WI38 (cell line): ENCODE results near the gene NCF4.

Experiments used
- H3K4me3 ChIP-seq: 2 replicates; pipeline ENCODE4 v1.5.1; 2011; ENCODE audit warnings: low read depth, mild to moderate bottlenecking, control low read depth, low read length
- CTCF ChIP-seq: IDR thresholded peaks from 2 replicates; pipeline ENCODE4 v1.5.1; 2012; ENCODE audit warnings: low read depth, mild to moderate bottlenecking, control low read depth, low read length

Gene NCF4

GRCh38 chr22:36838119-36839030, 22.4 kb upstream of the NCF4 start:
- no peak for TF ChIP-seq CTCF
- no peak overlapping the region for H3K4me3 ChIP-seq

- TF ChIP-seq CTCF, result no peak
- H3K4me3 ChIP-seq, result no peak overlapping the region
Observed at GRCh38 chr22:36839356-36840073, 21.3 kb upstream of the NCF4 start.

DNA sequence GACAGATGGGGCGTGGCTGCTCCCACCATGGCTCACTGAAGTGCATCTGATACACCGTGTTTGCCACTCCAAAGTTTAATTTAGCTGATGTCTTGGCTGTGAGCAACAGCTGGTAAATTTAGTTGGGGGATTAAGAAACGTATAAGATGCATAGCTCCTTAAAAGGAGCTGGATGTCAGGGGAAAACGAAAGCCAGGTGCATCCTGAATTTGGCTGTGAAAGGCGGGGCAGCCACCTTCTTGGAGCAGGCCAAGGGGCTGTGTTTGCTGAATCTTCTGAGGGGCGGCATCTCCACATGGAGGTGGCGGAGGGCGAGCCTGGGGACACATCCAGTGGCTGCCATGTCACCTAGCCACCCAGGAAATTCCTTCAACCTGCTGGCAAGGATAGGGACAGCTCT, 20.7 kb upstream of the NCF4 start:
- H3K4me3 ChIP-seq, result no peak overlapping the region
- TF ChIP-seq CTCF, result no peak

GRCh38 chr22:36846271-36846670, 14.5 kb upstream of the NCF4 start:
- H3K4me3 ChIP-seq, result no peak overlapping the region
- no peak for TF ChIP-seq CTCF

DNA sequence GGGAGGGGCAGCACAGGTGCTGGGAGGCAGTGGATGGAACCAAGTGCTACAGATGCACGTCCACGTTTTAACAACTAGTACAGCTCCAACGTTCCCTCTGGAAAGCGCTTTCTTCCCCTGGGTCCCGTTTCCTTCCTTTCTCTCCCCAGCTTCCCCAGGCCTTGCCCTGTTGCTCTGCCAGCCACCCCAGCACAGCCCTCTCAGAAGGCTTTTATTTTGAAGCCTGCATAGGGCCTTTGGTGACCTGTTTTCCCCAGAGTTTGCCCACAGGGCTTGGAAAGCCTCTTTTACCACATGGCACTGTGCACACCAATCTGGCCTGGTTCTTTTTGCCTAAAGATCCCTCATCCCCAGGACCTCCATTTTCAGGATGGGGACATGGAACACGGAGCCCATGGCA, 13.9 kb upstream of the NCF4 start:
- TF ChIP-seq CTCF, result no peak
- no peak overlapping the region for H3K4me3 ChIP-seq

DNA sequence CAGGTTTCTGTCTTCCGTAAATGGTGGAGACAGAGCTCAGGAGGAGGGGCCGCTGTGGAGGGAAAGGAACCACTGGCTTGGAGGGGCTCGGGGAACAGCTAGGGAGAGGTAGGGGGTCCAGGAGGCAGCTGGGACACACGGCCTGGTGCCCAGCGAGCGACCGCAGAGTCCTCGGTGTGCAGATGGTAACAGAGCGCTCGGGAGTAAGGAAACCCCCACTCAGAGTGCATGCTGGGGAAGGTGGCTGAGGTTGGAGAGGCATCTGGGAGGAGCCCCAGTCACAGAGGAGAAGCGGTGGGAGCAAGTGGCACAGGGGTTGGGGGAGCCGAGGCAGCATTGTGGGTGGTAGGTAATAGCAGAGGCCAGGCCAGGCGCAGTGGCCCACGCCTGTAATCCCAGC, 10.8 kb upstream of the NCF4 start:
- TF ChIP-seq CTCF, result no peak
- H3K4me3 ChIP-seq, result no peak overlapping the region

DNA sequence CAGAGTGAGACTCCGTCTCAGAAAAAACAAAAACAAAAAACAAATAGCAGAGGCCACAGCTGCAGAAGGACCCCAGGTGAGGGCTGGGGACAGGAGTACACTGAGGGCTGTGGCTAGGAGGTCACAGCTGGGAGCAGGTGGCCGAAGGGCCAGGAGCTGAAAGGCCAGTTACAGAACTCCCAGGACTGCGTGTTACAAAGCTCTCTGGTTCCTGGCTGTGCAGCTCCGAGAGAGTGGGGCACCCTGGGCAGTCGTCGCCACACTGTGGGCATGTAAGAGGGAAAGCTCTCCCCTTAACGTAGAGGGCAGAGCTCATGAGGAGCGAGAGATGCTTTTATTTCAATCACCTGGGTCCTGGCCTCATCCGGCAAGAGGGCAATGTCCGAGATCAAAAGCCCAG, 10.1 kb upstream of the NCF4 start:
- no peak overlapping the region for H3K4me3 ChIP-seq
- TF ChIP-seq CTCF, result no peak
